ENCODE results near the gene HM13. TPM values are rescaled to one million over a fixed set of nuclear protein-coding genes. Genes with fewer than 3 reads are reported as not detected.

The HM13 gene
- total and polyA plus RNA-seq, 9 of the 15 experiments (the other 6 are each of a cell fraction or from before 2014, with no cell fraction given): 7.7 to 136 (median 74.5) TPM

DNA sequence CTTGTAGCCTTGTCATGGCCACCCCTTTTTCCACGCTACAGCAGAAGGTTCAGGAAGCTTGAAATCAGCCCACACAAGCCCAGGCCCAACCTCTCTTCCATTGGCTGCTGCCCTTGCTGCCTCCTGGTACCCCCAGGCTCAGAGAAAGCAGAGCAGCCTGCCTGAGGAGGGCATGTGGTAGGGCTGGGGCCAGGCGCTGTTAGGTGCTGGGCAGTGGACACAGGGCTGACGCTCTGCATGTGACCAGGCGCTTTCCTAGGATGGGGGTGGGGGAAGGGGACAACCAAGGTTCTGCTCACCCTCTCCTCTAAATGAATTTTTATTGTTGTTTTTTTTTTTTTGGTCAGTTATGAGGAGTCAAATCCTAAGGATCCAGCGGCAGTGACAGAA is 54.5 kb downstream of the HM13 start:
- peak overlapping the region in 1 of 2 experiments; percentile 57; a peak in 1 of 4 replicates for H3K9ac ChIP-seq (ENCODE audit: insufficient read depth in 1 of 2, low read depth in 2 of 2, low read length in 2 of 2)

More for the DNA sequence above, 54.5 kb downstream of the HM13 start:
- 81% methylated on average over 4 of the region's 5 CpGs for WGBS (ENCODE audit: insufficient coverage, low coverage, missing lambda C conversion rate)
- no peak for DNase-seq (ENCODE audit: extremely low read depth in 1 of 4, low spot score in 3 of 4)
- Histone ChIP-seq H3K27me3 (ENCODE audit: control insufficient read depth in 2 of 2, insufficient read depth in 2 of 2, low read length in 2 of 2) (no peaks in the 10 kb centered on the region), H3K79me2 (ENCODE audit: control insufficient read depth, insufficient read depth, low read length) (peaks cover 13% of the 10 kb centered on the region), H3K4me3 (no peak overlapping the region), H3K27ac (ENCODE audit: extremely low read depth, low read depth, low read length) (no peak overlapping the region; the same call in 2 of the 3 replicates), H3K36me3 (ENCODE audit: control insufficient read depth, insufficient read depth, low read length) (peaks cover 67% of the 10 kb centered on the region; the same call in 2 of the 3 replicates), H4K20me1 (replicated peaks; ENCODE audit: control insufficient read depth, insufficient read depth, low read length) (no peaks in the 10 kb centered on the region), H3K9me1 (ENCODE audit: control insufficient read depth, insufficient read depth, low read length) (no peaks in the 10 kb centered on the region), H3K9me3 (replicated peaks; ENCODE audit: control insufficient read depth, insufficient read depth, low read depth, low read length) (no peaks in the 10 kb centered on the region), H3K4me2 (ENCODE audit: insufficient read depth, low read length) (no peak overlapping the region), H2AFZ (ENCODE audit: low read depth, low read length) (no peak overlapping the region), H3K4me1 (replicated peaks in 1 of 2; ENCODE audit: control insufficient read depth in 2 of 2, insufficient read depth in 2 of 2, low read length in 2 of 2) (peaks cover 13 to 57% of the 10 kb centered on the region in 2 experiments; a peak in 4 of 5 replicates)
- POLR2A ChIA-PET: interaction anchor here (1.0 to 5.9 kb wide), 5 partner anchors 10 to 66 kb away, joined by 3 to 73 read pairs (median 7); partner anchors contain the start of gene ID1
- intact Hi-C loops (cut with micrococcal nuclease): loop anchor here (1.0 kb wide), 1 partner anchor 45 kb away; no protein-coding TSS in a partner anchor
- no peak for ATAC-seq
- CTCF ChIA-PET (ENCODE audit: low intra/inter-chr PET ratio): interaction anchor here (1.6 to 2.6 kb wide), 3 partner anchors 10 to 155 kb away, joined by 6 to 46 read pairs (median 7); no protein-coding TSS in a partner anchor
- BruUV-seq (replicated peaks): no TSS peak
- TF ChIP-seq RBM39 (optimal IDR thresholded peaks at IDR 0.05; ENCODE audit: low read depth, low read length): no peak
- no peak for TF ChIP-seq GABPB2 (CRISPR knock-in tag; conservative IDR thresholded peaks at IDR 0.05)
- TF ChIP-seq, protein P1, sequence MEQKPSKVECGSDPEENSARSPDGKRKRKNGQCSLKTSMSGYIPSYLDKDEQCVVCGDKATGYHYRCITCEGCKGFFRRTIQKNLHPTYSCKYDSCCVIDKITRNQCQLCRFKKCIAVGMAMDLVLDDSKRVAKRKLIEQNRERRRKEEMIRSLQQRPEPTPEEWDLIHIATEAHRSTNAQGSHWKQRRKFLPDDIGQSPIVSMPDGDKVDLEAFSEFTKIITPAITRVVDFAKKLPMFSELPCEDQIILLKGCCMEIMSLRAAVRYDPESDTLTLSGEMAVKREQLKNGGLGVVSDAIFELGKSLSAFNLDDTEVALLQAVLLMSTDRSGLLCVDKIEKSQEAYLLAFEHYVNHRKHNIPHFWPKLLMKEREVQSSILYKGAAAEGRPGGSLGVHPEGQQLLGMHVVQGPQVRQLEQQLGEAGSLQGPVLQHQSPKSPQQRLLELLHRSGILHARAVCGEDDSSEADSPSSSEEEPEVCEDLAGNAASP (IDR thresholded peaks at IDR 0.05): no peak
- TF ChIP-seq, protein P2, sequence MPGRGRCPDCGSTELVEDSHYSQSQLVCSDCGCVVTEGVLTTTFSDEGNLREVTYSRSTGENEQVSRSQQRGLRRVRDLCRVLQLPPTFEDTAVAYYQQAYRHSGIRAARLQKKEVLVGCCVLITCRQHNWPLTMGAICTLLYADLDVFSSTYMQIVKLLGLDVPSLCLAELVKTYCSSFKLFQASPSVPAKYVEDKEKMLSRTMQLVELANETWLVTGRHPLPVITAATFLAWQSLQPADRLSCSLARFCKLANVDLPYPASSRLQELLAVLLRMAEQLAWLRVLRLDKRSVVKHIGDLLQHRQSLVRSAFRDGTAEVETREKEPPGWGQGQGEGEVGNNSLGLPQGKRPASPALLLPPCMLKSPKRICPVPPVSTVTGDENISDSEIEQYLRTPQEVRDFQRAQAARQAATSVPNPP (IDR thresholded peaks at IDR 0.05; ENCODE audit: borderline replicate concordance, insufficient read depth, insufficient read length): no peak
- TF ChIP-seq, protein P3, sequence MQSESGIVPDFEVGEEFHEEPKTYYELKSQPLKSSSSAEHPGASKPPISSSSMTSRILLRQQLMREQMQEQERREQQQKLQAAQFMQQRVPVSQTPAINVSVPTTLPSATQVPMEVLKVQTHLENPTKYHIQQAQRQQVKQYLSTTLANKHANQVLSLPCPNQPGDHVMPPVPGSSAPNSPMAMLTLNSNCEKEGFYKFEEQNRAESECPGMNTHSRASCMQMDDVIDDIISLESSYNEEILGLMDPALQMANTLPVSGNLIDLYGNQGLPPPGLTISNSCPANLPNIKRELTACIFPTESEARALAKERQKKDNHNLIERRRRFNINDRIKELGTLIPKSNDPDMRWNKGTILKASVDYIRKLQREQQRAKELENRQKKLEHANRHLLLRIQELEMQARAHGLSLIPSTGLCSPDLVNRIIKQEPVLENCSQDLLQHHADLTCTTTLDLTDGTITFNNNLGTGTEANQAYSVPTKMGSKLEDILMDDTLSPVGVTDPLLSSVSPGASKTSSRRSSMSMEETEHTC (IDR thresholded peaks at IDR 0.05): no peak
- TF ChIP-seq TOE1 (IDR thresholded peaks at IDR 0.05; ENCODE audit: borderline replicate concordance): no peak
- no peak for TF ChIP-seq TOE1 (CRISPR knock-in tag; IDR thresholded peaks at IDR 0.05; ENCODE audit: borderline replicate concordance, low read depth)
- no peak for TF ChIP-seq ZNF282 (CRISPR knock-in tag; IDR thresholded peaks at IDR 0.05)
- no peak for TF ChIP-seq ATF1 (CRISPR knock-in tag; IDR thresholded peaks at IDR 0.05)
- TF ChIP-seq ATF1 (tag; IDR thresholded peaks at IDR 0.05): no peak
- no peak for TF ChIP-seq ZNF584 (CRISPR knock-in tag; IDR thresholded peaks at IDR 0.05; ENCODE audit: low read depth)
- TF ChIP-seq RBM22 (IDR thresholded peaks at IDR 0.05; ENCODE audit: low read depth, low read length, poor library complexity, severe bottlenecking): peak; percentile 28
- 0 out of 2 replicates have a peak, but pooled peaks have one; percentile 58 for TF ChIP-seq POLR2AphosphoS2 (IDR thresholded peaks at IDR 0.05; ENCODE audit: low read length)
- no peak for TF ChIP-seq ZNF12 (CRISPR knock-in tag; IDR thresholded peaks at IDR 0.05)
- no peak for TF ChIP-seq HEY1 (CRISPR knock-in tag; IDR thresholded peaks at IDR 0.05; ENCODE audit: borderline replicate concordance)
- no peak for TF ChIP-seq ZNF165 (CRISPR knock-in tag; IDR thresholded peaks at IDR 0.05; ENCODE audit: borderline replicate concordance)
- no peak for TF ChIP-seq FOXA3 (CRISPR knock-in tag; conservative IDR thresholded peaks at IDR 0.05 in 1 of 2, IDR thresholded peaks at IDR 0.05 in 1 of 2)
- FAIRE-seq: no peak
- in situ Hi-C loops (cut with MboI): no loop called here
